HepG2 (cell line): ENCODE data around the gene OSGIN1. TPM values are rescaled to one million over a fixed set of nuclear protein-coding genes. Genes with fewer than 3 reads are reported as not detected.

ENCODE experiments used
- ARNT ChIP-seq: fragments of 450-650 bp; IDR thresholded peaks from 2 replicates; pipeline ENCODE4 v1.6.1; 2017
- DRAP1 ChIP-seq: IDR thresholded peaks from 2 replicates; pipeline ENCODE4 v1.6.1; 2016; ENCODE audit warnings: missing genetic modification reagents, missing compliant biosample characterization
- ERF ChIP-seq: IDR thresholded peaks from 2 replicates; pipeline ENCODE4 v1.6.1; 2018; ENCODE audit warnings: missing biosample characterization, missing genetic modification reagents
- GLMP ChIP-seq: sonication (generic); formaldehyde crosslinking; IDR thresholded peaks from 2 replicates; pipeline ENCODE4 v1.9.0; 2021; ENCODE audit warnings: missing genetic modification reagents, mild to moderate bottlenecking, borderline replicate concordance
- KMT2B ChIP-seq: IDR thresholded peaks from 2 replicates; pipeline ENCODE4 v1.6.1; 2016; ENCODE audit warnings: missing genetic modification reagents, missing compliant biosample characterization
- MATR3 ChIP-seq: sonication (generic); formaldehyde crosslinking; IDR thresholded peaks from 2 replicates; pipeline ENCODE4 v1.4.0; 2020; ENCODE audit warnings: missing genetic modification reagents
- MYC ChIP-seq: sonication (generic); formaldehyde crosslinking; IDR thresholded peaks from 2 replicates; pipeline ENCODE4 v1.9.0; 2021; ENCODE audit warnings: missing genetic modification reagents, borderline replicate concordance
- NBN ChIP-seq: fragments of 450-650 bp; conservative IDR thresholded peaks from 2 replicates; pipeline ENCODE4 v1.6.1; 2017
- PHF20 ChIP-seq: sonication (generic); formaldehyde crosslinking; IDR thresholded peaks from 2 replicates; pipeline ENCODE4 v1.5.0; 2020; ENCODE audit warnings: mild to moderate bottlenecking, missing genetic modification reagents
- POLR2AphosphoS2 ChIP-seq: IDR thresholded peaks from 2 replicates; pipeline ENCODE4 v1.6.1; 2011; ENCODE audit warnings: low read depth, low read length, improper control_type of control experiment
- RAD21 ChIP-seq: fragments of 450-650 bp; formaldehyde crosslinking; IDR thresholded peaks from 2 replicates; pipeline ENCODE4 v1.5.0; 2020; ENCODE audit warnings: mild to moderate bottlenecking
- RBAK ChIP-seq: sonication (generic); formaldehyde crosslinking; IDR thresholded peaks from 2 replicates; pipeline ENCODE4 v1.5.1; 2020; ENCODE audit warnings: mild to moderate bottlenecking, missing genetic modification reagents
- RERE ChIP-seq: IDR thresholded peaks from 2 replicates; pipeline ENCODE4 v1.6.1; 2016; ENCODE audit warnings: low read depth, missing genetic modification reagents, missing compliant biosample characterization
- SETDB1 ChIP-seq: sonication (generic); formaldehyde crosslinking; IDR thresholded peaks from 2 replicates; pipeline ENCODE4 v1.5.1; 2020; ENCODE audit warnings: missing genetic modification reagents, mild to moderate bottlenecking, borderline replicate concordance
- ZC3H13 ChIP-seq: sonication (generic); formaldehyde crosslinking; IDR thresholded peaks from 2 replicates; pipeline ENCODE4 v1.8.1; 2023; ENCODE audit warnings: mild to moderate bottlenecking, missing genetic modification reagents, moderate library complexity
- ZFP36 ChIP-seq: fragments of 150-350 bp; IDR thresholded peaks from 2 replicates; pipeline ENCODE4 v1.6.1; 2018; ENCODE audit warnings: borderline replicate concordance, low read length, low read depth; ENCODE audit not compliant: partially characterized antibody
- ZNF20 ChIP-seq: sonication (generic); formaldehyde crosslinking; IDR thresholded peaks from 2 replicates; pipeline ENCODE4 v1.4.0; 2020; ENCODE audit warnings: mild to moderate bottlenecking, moderate library complexity, missing genetic modification reagents
- ZNF207 ChIP-seq: fragments of 450-650 bp; IDR thresholded peaks from 2 replicates; pipeline ENCODE4 v1.6.1; 2016; ENCODE audit warnings: antibody characterized with exemption, borderline replicate concordance
- ZNF3 ChIP-seq: IDR thresholded peaks from 2 replicates; pipeline ENCODE4 v1.7.0; 2017; ENCODE audit warnings: inconsistent platforms
- ZNF333 ChIP-seq: sonication (generic); formaldehyde crosslinking; IDR thresholded peaks from 2 replicates; pipeline ENCODE4 v1.4.0; 2020; ENCODE audit warnings: mild to moderate bottlenecking, missing genetic modification reagents, borderline replicate concordance
- ZNF430 ChIP-seq: sonication (generic); formaldehyde crosslinking; IDR thresholded peaks from 2 replicates; pipeline ENCODE4 v1.9.0; 2021; ENCODE audit warnings: mild to moderate bottlenecking, missing genetic modification reagents
- ZNF530 ChIP-seq: sonication (generic); formaldehyde crosslinking; IDR thresholded peaks from 2 replicates; pipeline ENCODE4 v1.5.0; 2020; ENCODE audit warnings: low read depth, mild to moderate bottlenecking, missing genetic modification reagents
- ZNF547 ChIP-seq: sonication (generic); formaldehyde crosslinking; IDR thresholded peaks from 2 replicates; pipeline ENCODE4 v1.5.1; 2020; ENCODE audit warnings: mild to moderate bottlenecking, missing genetic modification reagents
- ZNF605 ChIP-seq: sonication (generic); formaldehyde crosslinking; IDR thresholded peaks from 2 replicates; pipeline ENCODE4 v1.8.0; 2022; ENCODE audit warnings: mild to moderate bottlenecking, missing genetic modification reagents
- ZNF619 ChIP-seq: sonication (generic); formaldehyde crosslinking; IDR thresholded peaks from 2 replicates; pipeline ENCODE4 v1.4.0; 2020; ENCODE audit warnings: mild to moderate bottlenecking, missing genetic modification reagents
- ZSCAN9 ChIP-seq: IDR thresholded peaks from 2 replicates; pipeline ENCODE4 v1.6.1; 2016; ENCODE audit warnings: borderline replicate concordance
- polyA plus RNA-seq, 8 experiments: library from polyadenylated mRNA; depleted of rRNA in 3 of 8; stranded (reverse) in 7 of 8; unstranded in 1 of 8; fragments of >200 nt; fragmentation: Illumina TruSeq in 4 of 8; extraction: Trizol in 4 of 8; gene quantifications; 2 replicates each; pipeline versions ENCODE4 v1.2.1 to v1.2.3, GENCODE V29; 2011 to 2016; ENCODE audit warnings: low read depth in 4 of 8, missing spikeins in 1 of 8, mixed read lengths in 1 of 8; ENCODE audit not compliant: insufficient read depth in 1 of 8
- total RNA-seq, 5 experiments: library from RNA; depleted of rRNA; stranded (reverse); fragments of >200 nt; fragmentation: Illumina TruSeq; extraction: Trizol; gene quantifications; 2 replicates each; pipeline ENCODE4 v1.2.3, GENCODE V29; 2016; ENCODE audit warnings: low read depth in 1 of 5

OSGIN1 gene
- total and polyA plus RNA-seq, 2 of the 13 experiments (the other 11 are each of a cell fraction or from before 2014, with no cell fraction given): 20.5 to 27.1 TPM

GRCh38 chr16:84014570-84015327, 61.7 kb downstream of the OSGIN1 start (continued):
- TF ChIP-seq ZNF333 (CRISPR knock-in tag): no peak
- TF ChIP-seq MYC (CRISPR knock-in tag): no peak
- TF ChIP-seq ZNF207: no peak
- TF ChIP-seq ZC3H13 (CRISPR knock-in tag): no peak
- TF ChIP-seq RERE (CRISPR knock-in tag): no peak
- no peak for TF ChIP-seq KMT2B (CRISPR knock-in tag)
- no peak for TF ChIP-seq NBN
- peak; percentile 39; the same call in 1 of the 2 replicates for TF ChIP-seq ZNF619
- no peak for TF ChIP-seq SETDB1
- TF ChIP-seq DRAP1 (CRISPR knock-in tag): no peak
- TF ChIP-seq ZNF3 (CRISPR knock-in tag): no peak
- TF ChIP-seq RBAK: no peak
- no peak for TF ChIP-seq PHF20 (CRISPR knock-in tag)
- no peak for TF ChIP-seq ZNF430 (CRISPR knock-in tag)
- TF ChIP-seq GLMP: no peak
- TF ChIP-seq ZSCAN9 (CRISPR knock-in tag): no peak
- no peak for TF ChIP-seq POLR2AphosphoS2
- TF ChIP-seq ZNF547 (CRISPR knock-in tag): no peak
- no peak for TF ChIP-seq ZFP36
- TF ChIP-seq ZNF530 (CRISPR knock-in tag): no peak
- TF ChIP-seq ZNF605 (CRISPR knock-in tag): 0 out of 2 replicates have a peak, but pooled peaks have one; percentile 30
- TF ChIP-seq RAD21 (CRISPR knock-in tag): 0 out of 2 replicates have a peak, but pooled peaks have one; percentile 9
- no peak for TF ChIP-seq ZNF20
- TF ChIP-seq MATR3 (CRISPR knock-in tag): no peak
- no peak for TF ChIP-seq ARNT
- TF ChIP-seq ERF (CRISPR knock-in tag): no peak
